GM18505 (cell line): ENCODE measurements around the gene CCDC38.

ENCODE experiments used
- ATAC-seq: cut with Tn5 transposase; IDR thresholded peaks from one replicate; pipeline ENCODE4 v1.9.1; 2021; ENCODE audit not compliant: unreplicated experiment
- POLR2A ChIP-seq: IDR thresholded peaks from 4 replicates; pipeline ENCODE4 v1.6.1; 2011; ENCODE audit warnings: borderline replicate concordance; ENCODE audit not compliant: insufficient read depth, insufficient read length; ENCODE audit errors: extremely low read depth

CCDC38 gene

GRCh38 chr12:95830335-95831089, 111.9 kb downstream of the CCDC38 start:
- no peak for TF ChIP-seq POLR2A
- no peak for ATAC-seq

- ATAC-seq, result no peak
Measured at GRCh38 chr12:95829395-95829794, 113.0 kb downstream of the CCDC38 start.

DNA sequence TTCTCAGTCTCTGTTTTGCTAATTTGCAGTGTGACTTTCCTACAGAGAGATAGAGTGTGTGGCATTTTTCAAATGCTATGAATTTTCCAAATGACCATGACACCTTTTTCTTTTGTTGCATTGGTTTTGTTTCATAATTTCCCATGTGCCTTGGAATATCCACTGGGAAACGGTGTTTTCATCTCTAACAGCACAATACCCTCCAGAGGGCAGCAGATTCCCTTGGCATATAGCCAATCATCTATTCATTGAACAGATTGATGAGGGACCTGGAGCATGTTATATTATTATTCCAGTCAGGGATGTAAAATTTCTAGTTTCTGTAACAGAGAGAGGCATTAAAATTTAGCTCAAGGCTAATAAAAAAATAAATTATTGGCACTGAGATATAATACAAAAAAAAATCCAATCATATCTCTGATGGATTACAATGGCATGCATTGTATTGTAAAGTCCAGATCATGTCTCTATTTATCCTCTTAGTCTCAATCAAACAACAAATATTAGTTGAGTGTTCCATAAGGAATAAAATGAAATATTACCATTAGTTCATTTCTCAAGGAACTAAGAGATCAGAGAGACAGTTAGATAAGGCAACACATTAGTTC, 122.2 kb downstream of the CCDC38 start:
- TF ChIP-seq POLR2A, result no peak
- ATAC-seq, result no peak

More at GRCh38 chr12:95829395-95829794, 113.0 kb downstream of the CCDC38 start:
- TF ChIP-seq POLR2A, result no peak
